ENCODE measurements around the gene MEGF10. TPM values are rescaled to one million over a fixed set of nuclear protein-coding genes. Genes with fewer than 3 reads are reported as not detected.

MEGF10 gene
- total RNA-seq, 1 experiment from 2014 or later = not detected

GRCh38 chr5:127359502-127359901, 68.9 kb downstream of the MEGF10 start:
- ChIA-PET CTCF (no interaction called here), POLR2A (ENCODE audit: unreplicated experiment) (no interaction called here)
- TF ChIP-seq, protein P1, sequence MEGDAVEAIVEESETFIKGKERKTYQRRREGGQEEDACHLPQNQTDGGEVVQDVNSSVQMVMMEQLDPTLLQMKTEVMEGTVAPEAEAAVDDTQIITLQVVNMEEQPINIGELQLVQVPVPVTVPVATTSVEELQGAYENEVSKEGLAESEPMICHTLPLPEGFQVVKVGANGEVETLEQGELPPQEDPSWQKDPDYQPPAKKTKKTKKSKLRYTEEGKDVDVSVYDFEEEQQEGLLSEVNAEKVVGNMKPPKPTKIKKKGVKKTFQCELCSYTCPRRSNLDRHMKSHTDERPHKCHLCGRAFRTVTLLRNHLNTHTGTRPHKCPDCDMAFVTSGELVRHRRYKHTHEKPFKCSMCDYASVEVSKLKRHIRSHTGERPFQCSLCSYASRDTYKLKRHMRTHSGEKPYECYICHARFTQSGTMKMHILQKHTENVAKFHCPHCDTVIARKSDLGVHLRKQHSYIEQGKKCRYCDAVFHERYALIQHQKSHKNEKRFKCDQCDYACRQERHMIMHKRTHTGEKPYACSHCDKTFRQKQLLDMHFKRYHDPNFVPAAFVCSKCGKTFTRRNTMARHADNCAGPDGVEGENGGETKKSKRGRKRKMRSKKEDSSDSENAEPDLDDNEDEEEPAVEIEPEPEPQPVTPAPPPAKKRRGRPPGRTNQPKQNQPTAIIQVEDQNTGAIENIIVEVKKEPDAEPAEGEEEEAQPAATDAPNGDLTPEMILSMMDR (conservative IDR thresholded peaks at IDR 0.05) = no peak
- no peak for TF ChIP-seq EZH2 (IDR thresholded peaks at IDR 0.05; ENCODE audit: low read depth)
- no peak overlapping the region for H3K4me2 ChIP-seq
- H3K9me3 ChIP-seq (ENCODE audit: insufficient read depth, low read depth) = no peaks in the 10 kb centered on the region
- H3K36me3 ChIP-seq (ENCODE audit: low read depth) = no peaks in the 10 kb centered on the region
- intact Hi-C loops (cut with micrococcal nuclease; ENCODE audit: unreplicated experiment) = no loop called here
- no peaks in the 10 kb centered on the region for H3F3A ChIP-seq (ENCODE audit: insufficient read depth, low read depth)
- no peaks in the 10 kb centered on the region for H4K20me1 ChIP-seq (ENCODE audit: insufficient read depth)
- H3K27me3 ChIP-seq (ENCODE audit: insufficient read depth, low read depth) = no peaks in the 10 kb centered on the region
- no peak overlapping the region for H3K27ac ChIP-seq
- no peaks in the 10 kb centered on the region for H3K79me2 ChIP-seq (ENCODE audit: low read depth)
- no peak for DNase-seq
- BruUV-seq (replicated peaks) = no TSS peak
- H2AFZ ChIP-seq = no peak overlapping the region
- no peaks in the 10 kb centered on the region for H3K4me1 ChIP-seq (replicated peaks; ENCODE audit: insufficient read depth)
- H3K9me2 ChIP-seq (ENCODE audit: insufficient read depth) = no peaks in the 10 kb centered on the region
- no peak overlapping the region for H3K4me3 ChIP-seq

- BruUV-seq (replicated peaks) = no TSS peak
- no peak for TF ChIP-seq EZH2 (IDR thresholded peaks at IDR 0.05; ENCODE audit: low read depth)
- TF ChIP-seq, protein P1 (conservative IDR thresholded peaks at IDR 0.05) = no peak
- H3K4me1 ChIP-seq (replicated peaks; ENCODE audit: insufficient read depth) = no peaks in the 10 kb centered on the region
- DNase-seq = no peak
- no peaks in the 10 kb centered on the region for H3K9me3 ChIP-seq (ENCODE audit: insufficient read depth, low read depth)
- H3K79me2 ChIP-seq (ENCODE audit: low read depth) = no peaks in the 10 kb centered on the region
- no peaks in the 10 kb centered on the region for H3K27me3 ChIP-seq (ENCODE audit: insufficient read depth, low read depth)
- intact Hi-C loops (cut with micrococcal nuclease; ENCODE audit: unreplicated experiment) = no loop called here
- no peaks in the 10 kb centered on the region for H4K20me1 ChIP-seq (ENCODE audit: insufficient read depth)
- H3K4me2 ChIP-seq = no peak overlapping the region
- no peaks in the 10 kb centered on the region for H3K9me2 ChIP-seq (ENCODE audit: insufficient read depth)
- ChIA-PET POLR2A (ENCODE audit: unreplicated experiment) (no interaction called here), CTCF (no interaction called here)
- H3K4me3 ChIP-seq = no peak overlapping the region
- no peak overlapping the region for H2AFZ ChIP-seq
- no peaks in the 10 kb centered on the region for H3K36me3 ChIP-seq (ENCODE audit: low read depth)
- H3K27ac ChIP-seq = no peak overlapping the region
- no peaks in the 10 kb centered on the region for H3F3A ChIP-seq (ENCODE audit: insufficient read depth, low read depth)
These were observed 72.8 kb downstream of the MEGF10 start for GRCh38 chr5:127363403-127363802.

DNA sequence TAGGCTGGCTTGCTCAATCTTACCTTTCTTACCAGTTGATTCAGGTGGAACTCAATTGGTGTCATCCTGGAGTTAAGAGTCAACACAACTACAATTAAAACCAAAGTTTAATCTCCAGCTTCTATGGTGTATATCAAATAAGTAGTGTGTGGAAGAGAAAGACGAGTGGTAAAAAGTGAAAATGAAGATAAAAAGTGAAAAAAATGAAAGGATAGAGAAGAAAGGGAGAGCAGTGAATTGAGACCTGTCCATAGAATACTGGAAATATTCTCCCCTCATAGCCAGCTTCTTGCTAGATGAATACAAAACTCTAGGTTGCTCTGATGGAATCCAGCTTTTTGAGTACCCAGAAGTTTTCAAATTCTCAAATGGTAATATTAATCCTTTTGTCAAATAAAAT, 76.4 kb downstream of the MEGF10 start:
- Histone ChIP-seq H3K9me3 (ENCODE audit: insufficient read depth, low read depth) (no peaks in the 10 kb centered on the region), H3K27ac (no peak overlapping the region), H3K27me3 (ENCODE audit: insufficient read depth, low read depth) (no peaks in the 10 kb centered on the region), H3F3A (ENCODE audit: insufficient read depth, low read depth) (no peaks in the 10 kb centered on the region), H3K9me2 (ENCODE audit: insufficient read depth) (no peaks in the 10 kb centered on the region), H3K4me3 (no peak overlapping the region), H3K4me1 (replicated peaks; ENCODE audit: insufficient read depth) (no peaks in the 10 kb centered on the region), H3K79me2 (ENCODE audit: low read depth) (no peaks in the 10 kb centered on the region), H3K4me2 (no peak overlapping the region), H2AFZ (no peak overlapping the region), H4K20me1 (ENCODE audit: insufficient read depth) (no peaks in the 10 kb centered on the region), H3K36me3 (ENCODE audit: low read depth) (no peaks in the 10 kb centered on the region)
- no peak for TF ChIP-seq EZH2 (IDR thresholded peaks at IDR 0.05; ENCODE audit: low read depth)
- TF ChIP-seq, protein P1 (conservative IDR thresholded peaks at IDR 0.05) = no peak
- POLR2A ChIA-PET (ENCODE audit: unreplicated experiment) = no interaction called here
- CTCF ChIA-PET = no interaction called here
- BruUV-seq (replicated peaks) = no TSS peak
- intact Hi-C loops (cut with micrococcal nuclease; ENCODE audit: unreplicated experiment) = no loop called here
- DNase-seq = no peak

Measured in PC-9 (cell line).